Islet precursor cell (in vitro differentiated cells): ENCODE results near the gene CTSF.

Experiments used
- DNase-seq: peaks from one replicate; pipeline ENCODE4 v3.0.0-alpha.2; 2018

The CTSF gene

GRCh38 chr11:66530927-66531709 lies 37.3 kb downstream of the CTSF start:
- DNase-seq = no peak

GRCh38 chr11:66529655-66530054 lies 38.8 kb downstream of the CTSF start:
- DNase-seq = no peak

- no peak for DNase-seq
Measured at GRCh38 chr11:66529069-66529468, 39.3 kb downstream of the CTSF start.

- no peak for DNase-seq
Measured at GRCh38 chr11:66524304-66525040, 43.9 kb downstream of the CTSF start.

- no peak for DNase-seq
Measured at GRCh38 chr11:66523611-66524010, 44.8 kb downstream of the CTSF start.
